ENCODE data around the gene PTPRE.

PTPRE gene

DNA sequence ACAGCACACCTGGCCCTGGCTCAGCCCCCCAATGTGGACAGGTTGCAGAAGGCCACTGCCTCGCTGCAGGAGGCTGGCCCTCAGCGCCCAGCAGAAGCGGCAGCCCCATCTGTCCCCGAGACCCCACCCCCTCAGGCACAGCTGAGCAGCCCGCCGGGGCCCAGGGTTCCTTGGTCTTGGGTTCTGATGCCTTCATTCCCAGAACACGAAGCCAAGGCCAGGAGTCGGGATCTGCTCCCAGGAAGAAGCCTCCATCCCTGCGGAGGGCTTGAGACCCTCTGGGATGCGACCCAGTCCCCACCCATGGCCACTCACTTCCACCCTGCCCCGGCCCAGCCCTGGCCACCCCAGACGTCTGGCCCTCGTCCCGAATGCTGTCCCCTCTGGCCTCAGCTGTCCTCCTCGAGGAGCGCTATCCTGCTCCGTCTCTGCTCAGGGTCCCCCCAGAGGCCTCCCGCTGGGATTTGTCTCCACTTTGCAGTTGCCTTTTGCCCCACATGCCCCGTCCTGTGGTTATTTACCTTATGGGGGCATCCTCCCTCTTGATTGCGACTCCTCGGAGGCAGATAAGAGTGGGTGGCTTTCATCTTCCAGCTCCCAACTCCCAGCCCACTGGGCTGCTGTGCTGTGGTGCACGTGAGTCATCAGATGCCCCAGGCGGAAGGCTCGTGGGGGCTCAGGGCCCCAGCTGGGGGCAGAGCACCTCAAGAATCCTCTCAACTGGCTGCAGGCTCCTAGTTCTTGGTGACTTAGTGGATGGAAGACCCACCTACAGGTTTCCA is 121.8 kb downstream of the PTPRE start:
- DNase-seq = no peak

DNA sequence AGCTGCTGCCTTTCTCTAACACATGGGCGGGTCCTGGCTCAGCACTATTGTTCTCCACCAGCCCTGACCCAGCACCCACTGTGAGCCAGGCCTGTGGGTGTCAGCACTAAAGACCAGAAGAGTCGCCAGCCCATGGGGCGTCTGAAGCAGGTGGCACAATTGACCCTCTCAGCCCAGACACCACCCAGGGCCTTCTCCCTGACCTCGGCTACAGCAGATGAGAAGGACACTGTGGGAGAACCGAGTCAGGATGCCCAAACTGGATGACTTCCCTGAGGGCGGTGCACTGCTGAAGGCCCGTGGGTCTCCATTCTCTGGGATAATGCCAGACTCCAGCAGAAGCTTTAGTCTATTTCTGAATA is 122.4 kb downstream of the PTPRE start:
- DNase-seq = no peak

DNA sequence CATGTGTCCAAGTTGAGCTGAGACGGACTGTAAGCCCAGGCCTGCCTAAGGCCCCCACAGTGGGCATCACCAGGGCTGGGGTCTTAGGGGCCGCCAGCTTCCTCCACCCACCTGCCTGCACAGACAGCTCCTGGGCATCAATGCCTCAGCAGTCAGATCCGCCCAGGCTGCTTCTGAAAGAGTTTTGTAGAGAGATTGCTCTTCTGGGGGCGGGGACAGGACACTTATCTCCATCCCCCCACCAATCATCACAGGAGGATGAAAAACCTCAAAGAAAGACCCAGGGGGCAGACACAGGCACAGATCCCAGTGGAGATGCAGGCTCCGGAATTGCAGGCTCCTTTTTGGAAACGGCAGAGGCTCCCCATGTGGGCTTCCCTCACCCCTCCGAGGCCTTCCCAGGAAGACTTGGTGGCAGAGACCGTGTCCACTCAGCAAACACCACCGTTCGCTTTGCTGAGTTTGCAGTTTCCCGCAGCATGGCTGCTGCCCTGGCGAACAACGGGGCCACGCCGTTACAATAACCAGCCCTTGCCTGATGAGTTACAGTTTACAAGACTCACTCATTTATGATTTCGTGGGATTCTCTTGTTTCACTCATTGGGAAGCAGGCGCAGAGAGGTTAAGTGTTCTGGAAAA is 122.9 kb downstream of the PTPRE start:
- no peak for DNase-seq

DNA sequence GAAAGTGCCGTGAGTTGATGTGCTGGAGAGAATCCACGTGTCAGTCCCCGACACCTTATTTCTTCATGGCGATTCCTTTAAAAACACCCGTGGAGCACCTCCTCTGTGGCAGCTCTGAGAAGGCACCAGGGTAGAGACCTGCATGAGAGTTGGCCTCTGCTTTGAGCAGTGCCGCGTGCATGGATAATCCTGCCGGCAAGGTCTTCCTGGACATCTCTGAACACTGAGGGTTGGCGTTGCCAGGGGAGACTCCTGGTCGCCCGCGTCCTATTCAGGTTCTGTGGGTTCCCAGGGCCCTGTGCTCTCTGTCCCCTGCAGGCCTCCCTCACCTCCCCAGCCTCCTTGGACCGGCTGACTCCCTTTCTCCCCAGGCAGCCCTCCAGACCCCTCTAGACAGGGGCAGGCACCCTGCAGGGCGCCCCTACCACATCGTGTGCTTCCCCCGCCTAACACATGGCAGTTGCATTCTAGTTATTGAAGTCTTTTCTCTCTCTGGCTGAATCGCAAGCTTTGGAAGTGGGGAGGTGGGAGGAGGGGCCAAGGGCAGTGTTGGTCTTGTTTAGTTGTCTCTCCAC is 123.7 kb downstream of the PTPRE start:
- no peak for DNase-seq

DNA sequence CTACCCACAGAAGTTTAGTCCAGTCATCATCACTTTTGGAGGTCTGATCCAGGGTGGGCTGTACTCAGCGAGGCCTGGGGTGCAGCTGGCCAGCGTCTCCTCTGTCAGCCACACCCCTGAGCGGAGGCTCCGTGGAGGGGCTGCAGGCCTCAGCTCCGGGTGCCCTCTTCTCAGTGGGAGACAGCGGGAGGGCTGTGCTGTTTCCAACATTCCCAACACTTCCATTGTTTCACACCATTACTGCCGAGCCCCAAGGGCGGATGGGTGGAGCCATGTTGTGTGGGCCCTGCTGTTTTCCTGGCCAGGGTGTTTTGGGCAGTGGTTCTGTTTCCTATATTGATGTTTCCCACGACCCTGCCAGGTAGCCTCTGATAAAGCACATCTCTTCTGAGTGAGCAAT is 124.3 kb downstream of the PTPRE start:
- DNase-seq = no peak

DNA sequence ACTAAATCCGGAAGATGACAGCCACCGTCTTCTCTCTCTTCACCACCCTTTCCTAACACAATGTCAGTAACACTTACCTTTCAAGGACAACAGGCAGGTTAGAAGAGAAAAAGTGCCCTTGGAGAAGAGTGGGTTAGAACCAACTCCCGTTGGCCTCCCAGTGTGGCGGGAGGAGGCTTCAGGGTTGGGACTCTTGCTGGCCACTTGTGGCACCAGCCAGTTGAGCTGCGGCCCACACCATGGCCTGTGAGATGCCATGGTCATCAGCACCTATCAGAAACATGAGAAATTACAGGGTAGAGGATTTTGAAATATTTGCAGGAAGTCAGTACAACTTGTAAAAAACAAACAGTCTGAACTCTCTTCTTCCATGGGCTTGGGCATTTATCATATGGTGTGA is 125.6 kb downstream of the PTPRE start:
- DNase-seq = no peak

DNA sequence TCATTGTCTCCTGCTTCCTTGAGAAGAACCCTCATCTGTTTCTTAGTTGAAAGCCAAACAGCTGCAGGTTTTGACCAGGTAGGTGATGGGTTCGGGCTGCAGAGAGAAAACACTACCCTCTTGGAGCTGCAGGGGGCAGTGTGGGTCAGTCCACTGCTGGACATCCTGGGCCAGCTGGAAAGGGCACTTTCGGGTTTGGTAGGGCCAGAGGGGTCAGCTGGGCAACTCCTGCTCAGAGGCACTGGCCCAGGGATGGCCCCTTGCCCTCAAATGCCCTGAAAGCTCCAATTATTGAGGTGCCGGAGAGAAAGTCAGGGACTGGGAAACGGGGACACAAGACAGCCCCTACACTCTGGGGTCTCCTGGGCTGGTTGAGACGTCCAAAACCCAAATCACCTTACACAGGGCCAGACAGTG is 128.7 kb downstream of the PTPRE start:
- peak; percentile 63 for DNase-seq

DNA sequence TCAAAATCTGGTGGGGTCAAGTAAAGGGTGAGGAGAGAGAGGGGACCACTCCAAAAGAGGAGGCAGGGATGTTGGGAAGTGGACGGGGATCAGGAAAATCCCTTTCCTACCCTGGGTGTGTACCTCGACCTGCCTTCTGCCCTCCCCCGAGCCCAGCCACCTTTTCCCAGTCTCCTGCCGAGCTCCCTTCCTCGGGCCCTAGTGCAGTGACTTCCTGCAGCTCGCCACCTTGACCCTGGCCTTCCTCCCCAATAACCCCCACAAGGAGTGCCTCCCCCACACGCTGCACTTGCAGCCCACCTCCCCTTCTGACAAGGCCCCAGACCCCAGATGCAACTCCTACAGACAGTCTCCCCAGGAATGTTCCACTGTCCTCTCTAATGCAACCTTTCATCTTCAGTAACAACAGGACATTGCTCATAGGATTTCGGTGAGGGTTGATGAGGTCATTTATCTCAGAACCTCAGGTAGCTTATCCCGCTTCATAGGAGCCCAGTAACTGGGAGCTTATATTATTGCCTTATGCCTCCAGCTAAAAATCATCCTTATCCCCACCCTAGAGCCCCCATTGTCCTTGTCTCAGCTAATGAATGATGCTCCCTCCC is 129.2 kb downstream of the PTPRE start:
- no peak for DNase-seq

DNA sequence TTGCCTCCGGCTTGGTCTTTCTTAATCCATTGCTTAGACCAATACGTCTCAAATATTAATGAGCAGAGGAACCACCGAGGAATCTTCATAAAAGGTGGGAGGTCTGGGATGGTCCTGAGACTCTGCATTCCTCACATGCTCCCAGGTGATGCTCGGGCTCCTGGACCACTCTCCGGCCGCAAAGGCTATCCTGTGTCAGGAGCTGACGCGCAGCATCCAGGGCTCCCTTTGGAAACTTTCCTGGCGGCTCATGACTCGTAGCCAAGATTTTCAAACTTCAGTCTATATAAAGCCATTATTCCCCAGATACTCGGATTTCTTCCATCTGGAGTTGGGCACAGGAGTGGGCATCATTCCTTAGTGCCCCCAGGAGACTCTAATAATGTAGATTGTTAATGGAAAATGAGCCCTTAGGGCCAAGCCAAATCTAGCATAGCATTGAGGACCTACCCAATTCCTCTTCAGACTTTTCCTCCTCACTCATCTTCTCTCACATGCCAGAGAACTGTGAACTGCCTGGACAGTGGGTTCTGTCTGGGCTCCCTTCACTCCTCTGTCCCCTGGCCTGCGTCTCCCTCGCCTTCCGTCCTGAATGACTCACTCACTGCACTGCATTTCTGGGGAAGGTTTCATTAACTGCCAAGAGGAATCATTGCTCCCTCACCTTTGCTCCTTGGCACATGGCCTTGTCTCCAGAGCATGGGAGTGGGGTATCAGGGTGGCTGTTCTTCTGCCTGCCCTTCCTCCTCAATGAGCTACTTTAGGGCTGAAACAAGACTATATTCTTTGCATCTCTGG is 130.0 kb downstream of the PTPRE start:
- DNase-seq = no peak

DNA sequence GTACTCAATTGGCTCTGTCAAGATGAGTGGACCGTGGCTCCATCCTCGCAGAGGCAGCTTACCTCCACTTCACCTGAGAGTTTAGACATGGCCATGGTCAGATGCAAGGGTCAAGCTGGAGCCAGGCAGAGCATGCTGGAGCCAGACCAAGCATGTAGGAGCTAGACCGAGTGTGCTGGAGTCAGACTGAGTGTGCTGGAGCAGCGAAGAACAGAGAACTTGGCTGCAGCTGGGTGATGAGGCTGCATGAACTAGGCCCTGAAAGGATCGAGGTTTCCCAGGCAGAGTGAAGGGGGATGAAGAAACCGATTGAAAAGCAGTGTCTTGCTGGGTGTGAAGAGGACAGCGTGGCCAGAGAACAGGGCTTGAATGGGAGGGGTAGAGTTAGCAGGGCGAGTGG is 133.2 kb downstream of the PTPRE start:
- DNase-seq = no peak

DNA sequence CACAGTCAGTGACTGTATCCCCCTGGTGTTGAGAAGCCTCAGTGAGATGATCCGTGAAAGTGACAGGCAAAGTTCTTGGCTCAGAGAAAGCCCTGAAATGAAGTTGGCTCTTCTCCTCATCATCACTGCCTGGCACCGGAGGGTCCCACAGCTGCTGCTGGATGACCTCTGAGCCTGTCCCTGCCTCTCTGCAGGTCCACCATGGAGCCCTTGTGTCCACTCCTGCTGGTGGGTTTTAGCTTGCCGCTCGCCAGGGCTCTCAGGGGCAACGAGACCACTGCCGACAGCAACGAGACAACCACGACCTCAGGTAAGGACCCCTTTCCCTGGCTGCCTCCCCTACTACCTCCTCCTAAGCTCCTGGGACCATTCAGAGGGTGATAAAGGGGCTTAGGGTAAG is 133.8 kb downstream of the PTPRE start:
- DNase-seq = no peak

DNA sequence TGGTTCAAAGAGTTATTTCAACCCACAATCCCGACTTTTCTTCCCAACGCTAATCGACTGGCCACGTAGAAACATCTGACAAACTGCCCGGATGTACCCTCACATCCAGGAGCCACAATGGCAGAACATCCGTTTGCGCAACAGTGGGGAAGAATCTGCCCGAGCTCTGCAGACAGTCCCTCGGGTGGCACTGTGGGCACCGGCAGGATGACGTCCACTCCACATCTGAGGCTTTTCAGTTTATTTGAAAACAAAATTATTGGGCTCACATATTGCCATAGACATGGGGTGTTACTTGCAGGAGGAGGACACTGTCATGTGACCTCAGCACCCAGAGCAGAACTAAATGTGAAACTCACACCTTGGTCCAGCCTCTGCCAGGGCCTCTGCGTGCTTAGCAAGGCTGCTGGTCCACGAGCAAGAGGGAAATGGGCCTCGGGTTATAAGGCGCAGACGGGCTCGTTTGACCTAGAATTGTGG is 135.3 kb downstream of the PTPRE start:
- DNase-seq = peak; percentile 52

DNA sequence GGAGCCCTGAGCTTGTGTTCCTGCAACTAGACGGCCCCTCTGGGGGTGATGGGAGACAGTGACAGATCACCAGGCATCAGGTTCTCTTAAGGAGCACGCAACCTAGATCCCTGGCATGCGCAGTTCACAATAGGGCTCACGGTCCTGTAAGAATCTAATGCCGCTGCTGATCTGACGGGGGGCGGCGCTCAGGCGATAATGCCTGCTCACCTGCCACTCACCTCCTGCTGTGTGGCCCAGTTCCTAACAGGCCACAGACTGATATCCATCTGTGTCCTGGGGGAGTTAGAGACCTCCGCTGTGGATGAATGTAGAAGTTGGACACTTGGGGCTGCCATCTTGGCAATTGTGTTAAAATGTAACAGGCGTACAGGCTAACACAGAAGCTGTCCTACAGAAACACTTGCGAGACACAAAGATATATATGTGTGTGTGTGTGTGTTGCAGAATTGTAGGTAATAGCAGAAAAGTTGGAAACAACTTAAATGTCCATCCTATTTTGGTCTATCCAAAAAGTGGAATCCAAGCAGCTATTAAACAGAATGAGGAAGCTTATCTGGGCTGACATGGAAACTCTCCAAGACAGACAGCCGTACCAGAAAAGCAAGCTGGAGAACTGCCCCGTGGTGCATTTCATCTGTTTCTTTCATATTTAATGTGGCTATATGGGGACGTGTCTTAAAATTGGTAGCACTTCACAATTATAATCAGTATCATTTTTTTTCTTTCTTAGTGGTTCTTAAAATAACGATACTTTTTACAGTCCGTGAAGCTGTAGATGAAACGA is 136.5 kb downstream of the PTPRE start:
- no peak for DNase-seq

DNA sequence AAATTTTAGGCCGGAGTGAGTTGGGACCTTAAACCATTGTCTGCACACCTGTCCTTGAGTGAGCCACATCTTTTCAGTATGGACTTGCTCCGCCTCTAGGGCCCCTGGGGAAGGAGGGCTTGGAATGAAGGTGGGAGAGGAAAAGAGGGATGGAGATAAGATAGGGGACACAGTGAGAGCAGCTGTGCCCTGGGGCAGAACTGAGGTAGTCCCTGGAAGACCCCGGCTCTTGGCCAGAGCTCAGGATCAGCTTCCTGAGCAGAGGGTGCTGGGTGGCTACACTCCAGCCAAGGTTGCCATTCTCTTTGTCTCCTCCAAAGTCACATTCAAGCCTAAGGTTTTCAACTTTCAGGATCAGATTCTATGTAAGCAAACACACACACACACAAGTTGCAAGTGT is 137.3 kb downstream of the PTPRE start:
- no peak for DNase-seq

DNA sequence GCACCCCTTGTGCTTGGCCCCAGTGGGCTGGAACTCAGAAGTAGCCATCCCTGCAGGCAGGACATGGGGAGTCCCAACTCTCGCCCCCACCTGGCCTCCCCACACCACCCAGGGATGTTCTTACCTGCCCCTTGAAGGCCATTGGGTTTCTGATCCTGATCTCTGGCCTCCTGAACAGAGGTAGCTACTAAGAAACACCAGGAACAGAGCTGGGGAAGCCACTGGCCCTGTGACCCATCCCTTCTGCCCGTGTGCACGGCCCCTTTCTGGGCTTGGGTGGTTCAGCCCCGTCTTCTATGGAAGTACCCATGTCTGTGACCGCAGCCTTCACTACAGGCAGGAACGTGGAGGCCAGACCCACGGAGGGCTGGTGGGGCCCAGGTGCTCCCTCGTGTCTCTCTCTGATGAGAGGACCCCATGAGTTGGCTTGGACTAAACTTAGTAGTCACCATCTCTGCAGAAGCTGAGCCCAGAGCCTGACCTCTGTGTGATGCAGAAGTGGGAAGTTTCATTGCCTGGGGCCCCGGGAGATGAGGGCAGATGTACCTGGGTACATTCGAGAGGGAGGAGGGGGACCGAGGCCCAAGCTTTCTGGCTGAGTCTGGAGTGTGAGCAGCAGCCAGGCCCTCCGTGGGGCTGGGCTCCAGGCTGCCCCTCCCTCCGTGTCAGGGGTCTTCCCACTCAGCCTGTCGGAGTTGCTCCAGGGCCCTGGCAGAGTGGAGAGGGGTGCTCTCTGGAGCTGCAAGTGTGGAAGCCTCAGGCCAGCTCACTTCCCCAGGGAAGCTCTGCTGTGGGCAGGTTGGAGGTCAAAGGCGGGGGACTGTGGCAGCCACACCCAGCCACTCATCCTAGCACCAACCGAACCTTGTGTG is 138.3 kb downstream of the PTPRE start:
- no peak for DNase-seq

DNA sequence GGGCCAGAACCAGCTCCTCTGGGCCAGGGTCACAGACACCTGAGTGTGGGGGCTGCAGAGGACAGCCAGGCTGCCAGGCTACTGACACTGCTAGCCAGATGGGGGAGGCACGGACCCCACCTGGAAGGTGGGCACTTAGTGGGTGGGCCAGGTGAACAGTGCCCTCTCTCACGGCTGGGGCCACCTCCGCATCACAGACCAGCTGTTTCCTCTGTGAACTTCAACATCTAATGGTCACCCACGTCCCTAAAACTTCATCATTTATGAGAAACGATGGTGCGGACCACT is 138.9 kb downstream of the PTPRE start:
- DNase-seq = no peak

DNA sequence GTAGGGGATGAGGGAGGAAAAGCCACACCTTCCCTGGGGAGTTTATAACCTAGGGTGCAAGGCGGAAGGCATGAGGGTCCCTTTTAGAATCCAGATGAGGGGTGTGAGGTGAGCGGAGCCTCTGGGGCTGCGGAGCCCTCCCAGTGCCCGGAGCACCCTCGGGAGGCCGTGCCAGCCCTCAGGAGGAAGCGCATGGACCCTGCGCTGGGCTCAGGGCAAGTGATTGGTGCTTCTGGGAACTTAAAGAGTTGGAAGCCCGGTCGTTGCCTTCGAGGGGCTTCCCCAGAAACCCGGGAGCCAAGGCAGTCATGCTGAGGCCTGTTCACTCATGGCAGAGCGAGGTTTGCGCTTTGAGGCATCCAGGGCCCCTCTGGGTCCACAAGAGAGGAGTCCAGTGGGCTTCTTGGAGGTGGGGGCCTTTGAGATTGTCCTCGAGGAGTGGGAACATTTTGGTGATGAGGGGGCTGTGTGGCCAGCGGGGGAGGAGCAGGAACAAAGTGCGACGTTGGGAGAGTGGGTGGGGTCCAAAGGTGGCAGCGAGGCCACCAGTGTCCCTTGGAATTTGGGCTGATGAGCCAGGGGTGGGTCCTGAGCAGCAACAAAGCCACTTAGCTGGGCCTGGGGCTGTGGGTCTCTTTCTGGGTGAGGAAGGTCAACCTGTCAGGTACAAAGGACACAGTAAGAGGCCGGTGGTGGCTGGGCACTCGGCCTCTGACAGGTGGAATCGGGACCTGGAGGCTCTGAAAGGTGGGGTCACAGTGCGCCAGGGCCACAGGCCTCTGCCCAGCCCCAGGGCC is 139.5 kb downstream of the PTPRE start:
- no peak for DNase-seq

DNA sequence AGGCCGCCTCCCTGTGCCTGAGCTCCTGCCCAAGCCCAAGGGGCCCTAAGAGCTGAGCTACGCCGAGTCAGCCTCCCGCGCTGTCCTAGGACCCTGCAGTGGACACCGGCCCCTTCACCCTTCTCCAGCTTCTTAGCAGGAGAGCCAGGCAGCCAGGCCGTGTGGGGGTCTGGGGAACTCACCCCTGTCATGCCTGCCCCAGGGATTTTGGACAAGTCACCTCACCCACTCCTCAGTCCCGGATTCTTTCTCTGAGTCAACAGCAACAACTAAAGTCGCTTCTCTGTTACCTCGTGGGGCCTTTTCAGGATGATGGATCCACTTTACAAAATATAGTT is 140.0 kb downstream of the PTPRE start:
- no peak for DNase-seq

DNA sequence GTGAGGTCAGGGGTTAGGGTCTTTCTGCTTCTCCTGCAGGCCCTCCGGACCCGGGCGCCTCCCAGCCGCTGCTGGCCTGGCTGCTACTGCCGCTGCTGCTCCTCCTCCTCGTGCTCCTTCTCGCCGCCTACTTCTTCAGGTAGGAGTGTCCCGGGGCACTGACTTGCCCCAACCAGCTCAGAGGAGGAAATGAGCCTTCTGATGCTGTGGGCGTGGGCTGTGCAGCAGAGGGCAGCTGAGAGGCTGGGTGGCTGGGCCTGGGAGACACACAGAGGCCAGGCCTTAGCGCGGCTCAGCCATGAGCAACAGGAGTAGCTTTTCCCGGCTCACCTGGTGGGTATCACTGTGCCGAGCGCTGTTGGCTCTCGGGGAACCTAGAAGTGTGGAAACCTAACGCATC is 140.4 kb downstream of the PTPRE start:
- DNase-seq = peak; percentile 95

DNA sequence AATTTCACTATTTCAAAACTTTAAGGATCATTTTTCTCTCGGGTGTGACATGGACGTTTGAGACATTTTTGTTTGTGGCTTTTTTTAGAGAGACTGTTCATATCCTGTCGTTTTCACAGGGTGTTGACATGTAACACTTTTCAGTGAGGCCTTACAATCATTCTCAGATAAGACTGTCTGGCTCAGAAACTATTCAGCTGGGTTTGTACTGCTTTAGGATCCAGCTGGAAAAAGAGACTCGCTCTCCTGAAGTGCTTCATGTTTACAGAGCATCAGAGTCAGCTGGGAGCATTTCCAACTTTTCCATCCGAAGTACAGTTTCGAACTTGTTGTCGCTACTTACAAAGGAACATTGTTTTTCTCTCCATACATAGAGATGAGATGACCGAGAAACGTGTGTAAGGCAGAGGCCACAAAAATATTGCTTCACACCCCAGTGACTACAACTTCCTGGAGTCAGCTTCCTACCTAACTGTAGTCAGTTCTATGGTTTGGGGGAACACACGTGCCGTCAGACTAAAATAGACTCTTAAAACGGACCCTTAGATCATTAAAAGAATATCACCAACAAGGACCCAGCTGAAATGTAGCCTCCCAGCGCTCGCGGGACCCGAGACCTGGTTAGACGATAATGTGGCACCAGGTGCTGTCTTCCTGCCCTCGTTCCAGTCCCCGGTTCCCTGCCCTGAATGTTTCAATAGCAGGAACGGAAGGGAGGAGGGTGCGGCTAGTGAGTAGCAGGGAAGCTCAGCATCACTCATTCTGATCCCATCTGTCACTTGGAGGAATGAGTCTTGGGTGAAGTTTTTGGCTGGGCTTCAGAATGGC is 141.3 kb downstream of the PTPRE start:
- peak; percentile 74 for DNase-seq

All from activated CD4-positive, alpha-beta T cell treated with anti-CD3 and anti-CD28 coated beads, Interleukin-10, Interleukin-2, amounts not matched to agents 100 ng/mL and 50 ng/mL, durations not matched to agents 16 hours and 8 hours (primary cell).